H1 (cell line): ENCODE measurements around the gene MRTFB. TPM values are rescaled to one million over a fixed set of nuclear protein-coding genes. Genes with fewer than 3 reads are reported as not detected.

Experiments used
- CTCF ChIA-PET: fragments of 300-600 bp; sonication (Branson Sonifier 250); formaldehyde crosslinking; loops from one replicate; lab custom pipeline; 2021; ENCODE audit not compliant: partially characterized antibody; lab: Charles Lee
- POLR2A ChIA-PET: fragments of 300-600 bp; sonication (Branson Sonifier 250); formaldehyde crosslinking; loops from one replicate; lab custom pipeline; 2021; ENCODE audit warnings: inconsistent platforms; ENCODE audit not compliant: partially characterized antibody; lab: Charles Lee
- DNase-seq, 2 experiments: peaks; one replicate each; pipeline versions ENCODE4 v3.0.0 to v3.0.0-alpha.2; 2010 to 2022; ENCODE audit warnings: low spot score in 2 of 2, low read depth in 1 of 2, mixed read lengths in 1 of 2
- FAIRE-seq: peaks from 2 replicates; lab custom pipeline; 2011; peaks lifted over from hg19 to GRCh38; lab: Jason Lieb, UNC
- H2AFZ ChIP-seq: 2 replicates; pipeline ENCODE4 v1.8.1; 2012; ENCODE audit warnings: low read length, inconsistent platforms
- H2AK5ac ChIP-seq: 2 replicates; pipeline ENCODE4 v1.6.1; 2013; ENCODE audit warnings: low read depth, low read length
- H2BK120ac ChIP-seq: replicated peaks from 2 replicates; pipeline ENCODE3; 2013; ENCODE audit warnings: low read depth, low read length, inconsistent platforms
- H2BK12ac ChIP-seq: 2 replicates; pipeline ENCODE4 v1.6.1; 2013; ENCODE audit warnings: low read depth, low read length
- H2BK15ac ChIP-seq: 2 replicates; pipeline ENCODE4 v1.6.1; 2013; ENCODE audit warnings: low read length
- H2BK20ac ChIP-seq: 2 replicates; pipeline ENCODE4 v1.6.1; 2013; ENCODE audit warnings: low read length
- H2BK5ac ChIP-seq: 2 replicates; pipeline ENCODE4 v1.6.1; 2013; ENCODE audit warnings: low read depth, low read length
- H3K14ac ChIP-seq: 2 replicates; pipeline ENCODE4 v1.6.1; 2013; ENCODE audit warnings: inconsistent platforms; ENCODE audit not compliant: insufficient read length
- H3K18ac ChIP-seq: 2 replicates; pipeline ENCODE4 v1.6.1; 2013; ENCODE audit warnings: low read length; ENCODE audit errors: extremely low read depth
- H3K23ac ChIP-seq: 2 replicates; pipeline ENCODE4 v1.6.1; 2013; ENCODE audit warnings: inconsistent platforms; ENCODE audit not compliant: insufficient read length
- H3K23me2 ChIP-seq: 2 replicates; pipeline ENCODE4 v1.6.1; 2013; ENCODE audit warnings: low read depth, low read length
- H3K27ac ChIP-seq: 2 replicates; pipeline ENCODE4 v1.6.1; 2011; ENCODE audit warnings: low read depth, low read length, inconsistent platforms
- H3K27me3 ChIP-seq, 4 experiments: replicated peaks in 1 of 4; 1 replicate in 1 of 4; 2 replicates in 3 of 4; pipeline versions ENCODE4 v1.6.1 to v1.8.1; 2011 to 2013; ENCODE audit warnings: low read length in 3 of 4, mild to moderate bottlenecking in 3 of 4, inconsistent platforms in 2 of 4, mixed read lengths in 2 of 4, moderate library complexity in 1 of 4; ENCODE audit not compliant: control insufficient read depth in 3 of 4, insufficient read depth in 3 of 4; ENCODE audit errors: extremely low read depth in 1 of 4
- H3K36me3 ChIP-seq, 4 experiments: 2 replicates each; pipeline versions ENCODE4 v1.6.1 to v1.8.1; 2011 to 2013; ENCODE audit warnings: mild to moderate bottlenecking in 4 of 4, low read length in 3 of 4, moderate library complexity in 2 of 4, control low read depth in 1 of 4, inconsistent platforms in 1 of 4; ENCODE audit not compliant: insufficient read depth in 4 of 4, control insufficient read depth in 2 of 4
- H3K4ac ChIP-seq: replicated peaks from 2 replicates; pipeline ENCODE3; 2013; ENCODE audit warnings: low read length, low read depth, mixed read lengths, inconsistent platforms; ENCODE audit not compliant: insufficient read length
- H3K4me1 ChIP-seq, 4 experiments: replicated peaks in 1 of 4; 1 replicate in 1 of 4; 2 replicates in 3 of 4; pipeline versions ENCODE4 v1.6.1 to v1.8.1; 2011 to 2013; ENCODE audit warnings: low read length in 3 of 4, inconsistent platforms in 2 of 4, mixed read lengths in 1 of 4; ENCODE audit not compliant: insufficient read depth in 4 of 4, control insufficient read depth in 3 of 4
- H3K4me2 ChIP-seq, 2 experiments: 2 replicates each; pipeline versions ENCODE4 v1.6.1 to v1.8.1; 2011 to 2013; ENCODE audit warnings: low read depth in 2 of 2, low read length in 2 of 2, control low read depth in 1 of 2, inconsistent platforms in 1 of 2, mild to moderate bottlenecking in 1 of 2; ENCODE audit not compliant: insufficient read depth in 1 of 2
- H3K4me3 ChIP-seq, 4 experiments: fragments of 200-600, 300-600 bp in 1 of 4; sonication (generic), shearing (Covaris generic), sonication (Bioruptor Twin) in 1 of 4; 2 replicates each; pipeline versions ENCODE4 v1.5.1 to v1.8.1; 2011 to 2016; ENCODE audit warnings: low read length in 4 of 4, low read depth in 3 of 4, control low read depth in 2 of 4, inconsistent platforms in 2 of 4, mild to moderate bottlenecking in 2 of 4, mixed read lengths in 1 of 4, moderate library complexity in 1 of 4; ENCODE audit not compliant: insufficient read depth in 2 of 4; ENCODE audit errors: extremely low read depth in 1 of 4
- H3K56ac ChIP-seq: replicated peaks from 2 replicates; pipeline ENCODE3; 2013; ENCODE audit warnings: low read depth, mild to moderate bottlenecking, mixed read lengths, low read length, inconsistent platforms; ENCODE audit not compliant: insufficient read length
- H3K79me1 ChIP-seq: 2 replicates; pipeline ENCODE4 v1.6.1; 2013; ENCODE audit warnings: low read depth, low read length, control low read depth
- H3K79me2 ChIP-seq, 2 experiments: 2 replicates each; pipeline versions ENCODE4 v1.6.1 to v1.8.1; 2012 to 2013; ENCODE audit warnings: low read length in 2 of 2, mild to moderate bottlenecking in 2 of 2, inconsistent platforms in 1 of 2; ENCODE audit not compliant: insufficient read depth in 2 of 2, control insufficient read depth in 1 of 2
- H3K9ac ChIP-seq, 4 experiments: replicated peaks in 1 of 4; 1 replicate in 1 of 4; 2 replicates in 3 of 4; pipeline versions ENCODE4 v1.6.1 to v1.8.1; 2011 to 2013; ENCODE audit warnings: low read depth in 3 of 4, low read length in 3 of 4, control low read depth in 2 of 4, mild to moderate bottlenecking in 2 of 4, moderate library complexity in 2 of 4, inconsistent platforms in 1 of 4; ENCODE audit errors: extremely low read depth in 1 of 4
- H3K9me3 ChIP-seq, 2 experiments: 2 replicates each; pipeline versions ENCODE4 v1.6.1 to v1.8.1; 2012 to 2013; ENCODE audit warnings: mild to moderate bottlenecking in 2 of 2, moderate library complexity in 2 of 2, control low read depth in 1 of 2, inconsistent platforms in 1 of 2, low read depth in 1 of 2, low read length in 1 of 2, mixed read lengths in 1 of 2; ENCODE audit not compliant: insufficient read depth in 2 of 2
- H4K20me1 ChIP-seq, 2 experiments: replicated peaks in 1 of 2; 2 replicates each; pipeline versions ENCODE3 to v1.8.1; 2011 to 2013; ENCODE audit warnings: inconsistent platforms in 2 of 2, low read length in 2 of 2, mild to moderate bottlenecking in 1 of 2; ENCODE audit not compliant: insufficient read depth in 2 of 2, control insufficient read depth in 1 of 2
- H4K5ac ChIP-seq: 2 replicates; pipeline ENCODE4 v1.6.1; 2013; ENCODE audit warnings: low read length, low read depth, mixed read lengths, inconsistent platforms; ENCODE audit not compliant: insufficient read length
- H4K8ac ChIP-seq: 2 replicates; pipeline ENCODE4 v1.8.0; 2013; ENCODE audit warnings: mild to moderate bottlenecking, moderate library complexity, low read length, inconsistent platforms; ENCODE audit not compliant: insufficient read depth; ENCODE audit errors: extremely low read depth
- H4K91ac ChIP-seq: replicated peaks from 2 replicates; pipeline ENCODE3; 2013; ENCODE audit warnings: low read length, mixed read lengths, inconsistent platforms; ENCODE audit not compliant: insufficient read length
- KDM1A ChIP-seq: fragments of 200-600, 300-600 bp; sonication (generic); IDR thresholded peaks from 2 replicates; pipeline ENCODE4 v1.7.1; 2016; ENCODE audit warnings: mild to moderate bottlenecking, low read length, borderline replicate concordance
- KDM4A ChIP-seq: IDR thresholded peaks from one replicate; pipeline ENCODE4 v1.7.1; 2012; ENCODE audit warnings: low read depth, mild to moderate bottlenecking, moderate library complexity, low read length, inconsistent platforms; ENCODE audit not compliant: severe bottlenecking
- SAP30 ChIP-seq: fragments of 300-600 bp; sonication (generic); IDR thresholded peaks from 2 replicates; pipeline ENCODE4 v1.7.1; 2012; ENCODE audit warnings: low read length, moderate library complexity, mild to moderate bottlenecking, inconsistent platforms; ENCODE audit not compliant: insufficient read depth, insufficient replicate concordance
- WGBS, 2 experiments: shearing (Covaris generic) in 1 of 2; methylation state at CpG; one replicate each; pipeline versions ENCODE4 v1.1.6 to v1.1.7; 2013 to 2015; ENCODE audit warnings: low lambda C conversion rate in 2 of 2, mixed read lengths in 2 of 2, inconsistent platforms in 1 of 2, low coverage in 1 of 2, missing lambda C conversion rate in 1 of 2; ENCODE audit not compliant: insufficient replicate concordance in 2 of 2, insufficient coverage in 1 of 2, insufficient read length in 1 of 2; ENCODE audit errors: extremely low coverage in 1 of 2, missing lambda C conversion rate in 1 of 2; 5-methylcytosine and 5-hydroxymethylcytosine counted together
- polyA plus RNA-seq, 7 experiments: library from polyadenylated mRNA; depleted of rRNA in 3 of 7; stranded (reverse) in 5 of 7; unstranded in 2 of 7; fragments of >200 nt in 5 of 7; fragments of 200-250 nt in 2 of 7; gene quantifications; 1 replicate in 5 of 7; 2 replicates in 1 of 7; 4 replicates in 1 of 7; pipeline versions ENCODE4 v1.2.1 to v1.2.3, GENCODE V29; 2011 to 2013; ENCODE audit warnings: missing spikeins in 2 of 7, mixed read lengths in 2 of 7
- total RNA-seq: library from RNA; stranded (reverse); fragmentation: NEBNext Ultra II Directional; extraction: Animal tissue kit (Norgen Biotek cat#: 25700); gene quantifications from 2 replicates; pipeline ENCODE4 v1.2.1, GENCODE V29; 2021

Gene MRTFB
- total and polyA plus RNA-seq, 2 of the 8 experiments (the other 6 are each of a cell fraction or from before 2014, with no cell fraction given): 13.5 to 34.9 TPM

DNA sequence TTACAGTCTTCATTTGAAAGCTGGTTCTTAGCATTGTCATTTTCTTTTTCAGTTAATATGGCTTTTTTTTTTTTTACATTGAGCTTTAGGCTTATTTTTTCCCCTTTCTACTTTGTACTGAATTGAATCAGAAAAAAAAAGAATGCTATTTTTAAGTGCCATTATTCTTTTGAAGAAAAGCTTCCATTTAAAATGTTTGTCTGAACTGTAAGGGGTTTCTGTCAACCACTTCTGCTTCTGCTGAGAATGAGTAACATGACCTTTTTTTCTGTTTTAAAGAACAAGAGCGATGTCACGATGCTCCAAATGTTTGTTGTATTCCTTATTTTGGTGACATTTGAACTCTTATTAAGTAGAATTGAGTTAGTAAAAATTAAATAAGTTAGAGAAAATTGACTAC lies 50.0 kb downstream of the MRTFB start:
- peaks cover 2 to 12% of the 10 kb centered on the region in 2 experiments for H4K20me1 ChIP-seq
- CTCF ChIA-PET: interaction anchor here (1.0 kb wide), 1 partner anchor 9 kb away, joined by 3 read pairs; no protein-coding TSS in a partner anchor
- TF ChIP-seq SAP30: no peak
- TF ChIP-seq KDM1A: no peak
- no peak for TF ChIP-seq KDM4A

More for the DNA sequence above, 50.0 kb downstream of the MRTFB start:
- Histone ChIP-seq H4K91ac (no peak overlapping the region), H3K27ac (no peak overlapping the region), H3K36me3 (no peaks in the 10 kb centered on the region), H3K56ac (no peak overlapping the region), H3K4ac (no peak overlapping the region), H4K5ac (no peak overlapping the region), H3K79me1 (peaks cover 3% of the 10 kb centered on the region), H3K4me1 (peaks cover 2 to 8% (median 3%) of the 10 kb centered on the region in 4 experiments; a peak in 6 of 7 replicates), H3K9me3 (no peaks in the 10 kb centered on the region), H3K9ac (no peak overlapping the region), H2BK15ac (no peak overlapping the region), H3K18ac (no peak overlapping the region), H3K27me3 (no peaks in the 10 kb centered on the region), H2AK5ac (no peak overlapping the region), H3K79me2 (peaks cover 0 to 59% of the 10 kb centered on the region in 2 experiments; a peak in 2 of 4 replicates), H3K23ac (no peak overlapping the region), H3K23me2 (no peaks in the 10 kb centered on the region), H3K14ac (no peak overlapping the region), H2BK12ac (no peak overlapping the region), H2BK5ac (no peak overlapping the region), H2BK20ac (no peak overlapping the region), H4K8ac (no peak overlapping the region), H3K4me3 (no peak overlapping the region), H2BK120ac (no peak overlapping the region), H3K4me2 (no peak overlapping the region), H2AFZ (no peak overlapping the region)
- WGBS, 2 experiments: 86% methylated on average over 2 of the region's 2 CpGs; no CpG with 5 or more reads in 1 of the 2 experiments
- POLR2A ChIA-PET: interaction anchor here (0.7 to 1.4 kb wide), 4 partner anchors 9 to 445 kb away, joined by 3 to 5 read pairs (median 3); no protein-coding TSS in a partner anchor
- FAIRE-seq: no peak
- no peak for DNase-seq
